HG03045 (cell line): Measurements from ENCODE around the gene OR1J4.
"Not testable (repeated sequence)": the region's sequence is repeated elsewhere in the genome, so short reads cannot be mapped to it uniquely, and the experiment has no call there.

Experiments used
- ATAC-seq: cut with Tn5 transposase; IDR thresholded peaks from one replicate; pipeline ENCODE4 v1.9.1; 2021; ENCODE audit warnings: mild to moderate bottlenecking, moderate library complexity; ENCODE audit not compliant: unreplicated experiment

Gene OR1J4

GRCh38 chr9:122518841-122519240 lies at the start of gene OR1J4:
TSS of gene OR1J4 (plus strand) at chr9:122519141. CDS start at chr9:122519141, 0 bp downstream.
- no peak for ATAC-seq

- ATAC-seq: no peak
Observed at GRCh38 chr9:122474561-122474960, 44.4 kb upstream of the OR1J4 start.

- no peak for ATAC-seq
Observed at GRCh38 chr9:122475717-122476116, 43.2 kb upstream of the OR1J4 start.

GRCh38 chr9:122477346-122477745 lies 41.6 kb upstream of the OR1J4 start:
- no peak for ATAC-seq

GRCh38 chr9:122477826-122478225 lies 41.1 kb upstream of the OR1J4 start, which contains the start of gene OR1J1:
TSS of gene OR1J1 (minus strand) at chr9:122477926. CDS start at chr9:122477926, 0 bp downstream.
- ATAC-seq: no peak

GRCh38 chr9:122479062-122479461 lies 39.9 kb upstream of the OR1J4 start:
- ATAC-seq: no peak

GRCh38 chr9:122498883-122499288 lies 20.1 kb upstream of the OR1J4 start:
- ATAC-seq: no peak

GRCh38 chr9:122506964-122507363 lies 12.0 kb upstream of the OR1J4 start:
- ATAC-seq: no peak

GRCh38 chr9:122510502-122510901 lies 8.4 kb upstream of the OR1J4 start, which contains the start of gene OR1J2:
TSS of gene OR1J2 (plus strand) at chr9:122510802. CDS start at chr9:122510802, 0 bp downstream.
- ATAC-seq: no peak

GRCh38 chr9:122518226-122518625 lies 715 bp upstream of the OR1J4 start:
- ATAC-seq: no peak

GRCh38 chr9:122519376-122519775 lies 435 bp downstream of the OR1J4 start:
- no peak for ATAC-seq

- no peak for ATAC-seq
Observed at GRCh38 chr9:122526602-122527001, 7.7 kb downstream of the OR1J4 start.

GRCh38 chr9:122527193-122527592 lies 8.3 kb downstream of the OR1J4 start, which contains the start of gene OR1N1:
TSS of gene OR1N1 (minus strand) at chr9:122527293. CDS start at chr9:122527293, 0 bp downstream.
- ATAC-seq: no peak

- not testable (repeated sequence) for ATAC-seq
Observed at GRCh38 chr9:122531157-122531556, 12.2 kb downstream of the OR1J4 start.

GRCh38 chr9:122536134-122536533 lies 17.2 kb downstream of the OR1J4 start:
- ATAC-seq: no peak

- ATAC-seq: not testable (repeated sequence)
Observed at GRCh38 chr9:122537066-122537465, 18.1 kb downstream of the OR1J4 start.

- no peak for ATAC-seq
Observed at GRCh38 chr9:122538757-122539156, 19.8 kb downstream of the OR1J4 start.

GRCh38 chr9:122546196-122546595 lies 27.3 kb downstream of the OR1J4 start:
- ATAC-seq: no peak

- no peak for ATAC-seq
Observed at GRCh38 chr9:122551371-122551770, 32.4 kb downstream of the OR1J4 start.

- no peak for ATAC-seq
Observed at GRCh38 chr9:122552812-122553211, 33.9 kb downstream of the OR1J4 start, which contains the start of gene OR1N2. TSS of gene OR1N2 (plus strand) at chr9:122553112. CDS start at chr9:122553212, 100 bp downstream.

- ATAC-seq: no peak
Observed at GRCh38 chr9:122561446-122561845, 42.5 kb downstream of the OR1J4 start.

- ATAC-seq: no peak
Observed at GRCh38 chr9:122562134-122562760, 43.3 kb downstream of the OR1J4 start.

- ATAC-seq: no peak
Observed at GRCh38 chr9:122567901-122568300, 49.0 kb downstream of the OR1J4 start.
